Parathyroid adenoma (tissue), 2 donors: Measurements from ENCODE around the gene VEPH1.

ENCODE experiments used
- H2AFZ ChIP-seq: fragments of 300-600 bp; sonication (generic); one replicate; pipeline ENCODE4 v1.7.0; 2017; ENCODE audit warnings: antibody characterized with exemption, mild to moderate bottlenecking
- H3K27ac ChIP-seq: fragments of 300-600 bp; sonication (generic); one replicate; pipeline ENCODE4 v1.7.0; 2017
- H3K27me3 ChIP-seq: fragments of 300-600 bp; sonication (generic); one replicate; pipeline ENCODE4 v1.7.0; 2017; ENCODE audit warnings: low read length; ENCODE audit not compliant: control insufficient read depth, insufficient read depth
- H3K36me3 ChIP-seq: fragments of 300-600 bp; sonication (generic); one replicate; pipeline ENCODE4 v1.7.0; 2017; ENCODE audit warnings: low read length; ENCODE audit not compliant: control insufficient read depth, insufficient read depth
- H3K4me1 ChIP-seq: fragments of 300-600 bp; sonication (generic); one replicate; pipeline ENCODE4 v1.7.0; 2017; ENCODE audit warnings: control low read depth
- H3K4me2 ChIP-seq: fragments of 300-600 bp; sonication (generic); one replicate; pipeline ENCODE4 v1.7.0; 2017; ENCODE audit warnings: low read length
- H3K4me3 ChIP-seq: fragments of 300-600 bp; sonication (generic); one replicate; pipeline ENCODE4 v1.7.0; 2017; ENCODE audit warnings: low read depth, low read length
- H3K79me2 ChIP-seq: fragments of 300-600 bp; sonication (generic); one replicate; pipeline ENCODE4 v1.7.0; 2017; ENCODE audit warnings: control low read depth
- H3K9ac ChIP-seq: fragments of 300-600 bp; sonication (generic); one replicate; pipeline ENCODE4 v1.7.0; 2017; ENCODE audit warnings: mild to moderate bottlenecking
- H3K9me3 ChIP-seq: fragments of 300-600 bp; sonication (generic); one replicate; pipeline ENCODE4 v1.7.0; 2017; ENCODE audit warnings: low read length; ENCODE audit not compliant: control insufficient read depth
- CTCF ChIP-seq: fragments of 300-600 bp; sonication (generic); IDR thresholded peaks from one replicate; pipeline ENCODE4 v1.7.0; 2017; ENCODE audit warnings: antibody characterized with exemption, mild to moderate bottlenecking
- donor health status: primary hyperparathyroidism.

The VEPH1 gene

GRCh38 chr3:157263027-157263426 is 240.2 kb downstream of the VEPH1 start:
- no peak overlapping the region for H3K9ac ChIP-seq
- no peaks in the 10 kb centered on the region for H3K79me2 ChIP-seq
- no peaks in the 10 kb centered on the region for H3K36me3 ChIP-seq
- H3K4me3 ChIP-seq, result no peak overlapping the region
- no peak overlapping the region for H3K27ac ChIP-seq
- no peak for TF ChIP-seq CTCF
- H3K27me3 ChIP-seq, result no peaks in the 10 kb centered on the region
- H2AFZ ChIP-seq, result no peak overlapping the region
- H3K4me2 ChIP-seq, result no peak overlapping the region
- no peaks in the 10 kb centered on the region for H3K9me3 ChIP-seq
- H3K4me1 ChIP-seq, result no peaks in the 10 kb centered on the region

GRCh38 chr3:157261000-157261399 is 242.2 kb downstream of the VEPH1 start:
- no peaks in the 10 kb centered on the region for H3K27me3 ChIP-seq
- no peaks in the 10 kb centered on the region for H3K36me3 ChIP-seq
- H3K9ac ChIP-seq, result no peak overlapping the region
- no peak overlapping the region for H3K4me2 ChIP-seq
- no peak for TF ChIP-seq CTCF
- H2AFZ ChIP-seq, result no peak overlapping the region
- no peaks in the 10 kb centered on the region for H3K4me1 ChIP-seq
- no peak overlapping the region for H3K4me3 ChIP-seq
- H3K79me2 ChIP-seq, result no peaks in the 10 kb centered on the region
- no peak overlapping the region for H3K27ac ChIP-seq
- no peaks in the 10 kb centered on the region for H3K9me3 ChIP-seq

- Histone ChIP-seq H3K36me3 (no peaks in the 10 kb centered on the region), H3K9me3 (no peaks in the 10 kb centered on the region), H2AFZ (no peak overlapping the region), H3K79me2 (no peaks in the 10 kb centered on the region), H3K4me2 (no peak overlapping the region), H3K9ac (no peak overlapping the region), H3K27ac (no peak overlapping the region), H3K4me3 (no peak overlapping the region), H3K4me1 (no peaks in the 10 kb centered on the region), H3K27me3 (no peaks in the 10 kb centered on the region)
- no peak for TF ChIP-seq CTCF
Measured at GRCh38 chr3:157259825-157260224, 243.4 kb downstream of the VEPH1 start.

- Histone ChIP-seq H3K9me3 (no peaks in the 10 kb centered on the region), H3K79me2 (no peaks in the 10 kb centered on the region), H3K4me1 (no peaks in the 10 kb centered on the region), H3K27me3 (no peaks in the 10 kb centered on the region), H2AFZ (no peak overlapping the region), H3K4me2 (no peak overlapping the region), H3K4me3 (no peak overlapping the region), H3K27ac (no peak overlapping the region), H3K36me3 (no peaks in the 10 kb centered on the region), H3K9ac (no peak overlapping the region)
- TF ChIP-seq CTCF, result no peak
Measured at GRCh38 chr3:157257101-157257500, 246.1 kb downstream of the VEPH1 start.

- TF ChIP-seq CTCF, result no peak
- H3K27me3 ChIP-seq, result no peaks in the 10 kb centered on the region
- no peaks in the 10 kb centered on the region for H3K9me3 ChIP-seq
- no peak overlapping the region for H3K9ac ChIP-seq
- H3K4me2 ChIP-seq, result no peak overlapping the region
- no peak overlapping the region for H2AFZ ChIP-seq
- no peak overlapping the region for H3K4me3 ChIP-seq
- H3K27ac ChIP-seq, result no peak overlapping the region
- H3K4me1 ChIP-seq, result no peaks in the 10 kb centered on the region
- H3K79me2 ChIP-seq, result no peaks in the 10 kb centered on the region
- no peaks in the 10 kb centered on the region for H3K36me3 ChIP-seq
Measured at GRCh38 chr3:157255797-157256196, 247.4 kb downstream of the VEPH1 start.
